ENCODE measurements around the gene SIX2. TPM values are rescaled to one million over a fixed set of nuclear protein-coding genes. Genes with fewer than 3 reads are reported as not detected.
A peak's percentile ranks its signal among the peaks of the same experiment; 100 is the strongest.

The SIX2 gene
- total RNA-seq, 1 donor from 2014 or later = 45.9 TPM

DNA sequence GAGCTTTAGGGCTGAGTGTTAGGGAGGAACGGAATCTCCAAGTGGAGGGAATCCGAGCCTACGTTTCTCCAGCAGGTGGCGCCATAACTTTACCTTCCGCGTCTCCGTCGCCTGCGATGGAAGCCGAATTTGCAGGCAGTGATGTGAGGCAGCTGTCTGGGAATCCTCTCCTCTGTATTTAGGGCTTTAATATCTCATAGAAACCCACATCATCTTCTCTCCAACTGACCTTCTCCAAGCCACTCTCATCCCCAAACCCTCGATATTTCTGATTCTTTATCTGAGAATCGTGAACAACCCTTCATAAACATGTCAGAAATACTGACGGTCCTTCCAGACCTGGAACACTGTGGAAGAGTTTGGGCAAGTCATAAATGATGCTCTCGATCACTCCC, 27.5 kb downstream of the SIX2 start:
- Mint-ChIP-seq H3K9me3 (ENCODE audit: unreplicated experiment) (peaks cover 3% of the 10 kb centered on the region), H3K27me3 (ENCODE audit: unreplicated experiment) (peaks cover 9% of the 10 kb centered on the region), H3K4me3 (ENCODE audit: unreplicated experiment) (no peak overlapping the region), H3K27ac (ENCODE audit: unreplicated experiment) (no peak overlapping the region), H3K36me3 (ENCODE audit: unreplicated experiment) (no peaks in the 10 kb centered on the region), H3K4me1 (ENCODE audit: unreplicated experiment) (peaks cover 4% of the 10 kb centered on the region)
- TF ChIP-seq, protein P1, sequence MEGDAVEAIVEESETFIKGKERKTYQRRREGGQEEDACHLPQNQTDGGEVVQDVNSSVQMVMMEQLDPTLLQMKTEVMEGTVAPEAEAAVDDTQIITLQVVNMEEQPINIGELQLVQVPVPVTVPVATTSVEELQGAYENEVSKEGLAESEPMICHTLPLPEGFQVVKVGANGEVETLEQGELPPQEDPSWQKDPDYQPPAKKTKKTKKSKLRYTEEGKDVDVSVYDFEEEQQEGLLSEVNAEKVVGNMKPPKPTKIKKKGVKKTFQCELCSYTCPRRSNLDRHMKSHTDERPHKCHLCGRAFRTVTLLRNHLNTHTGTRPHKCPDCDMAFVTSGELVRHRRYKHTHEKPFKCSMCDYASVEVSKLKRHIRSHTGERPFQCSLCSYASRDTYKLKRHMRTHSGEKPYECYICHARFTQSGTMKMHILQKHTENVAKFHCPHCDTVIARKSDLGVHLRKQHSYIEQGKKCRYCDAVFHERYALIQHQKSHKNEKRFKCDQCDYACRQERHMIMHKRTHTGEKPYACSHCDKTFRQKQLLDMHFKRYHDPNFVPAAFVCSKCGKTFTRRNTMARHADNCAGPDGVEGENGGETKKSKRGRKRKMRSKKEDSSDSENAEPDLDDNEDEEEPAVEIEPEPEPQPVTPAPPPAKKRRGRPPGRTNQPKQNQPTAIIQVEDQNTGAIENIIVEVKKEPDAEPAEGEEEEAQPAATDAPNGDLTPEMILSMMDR (IDR thresholded peaks at IDR 0.05) = peak; percentile 93
- DNase-seq (ENCODE audit: extremely low spot score, unreplicated experiment) = peak; percentile 92

DNA sequence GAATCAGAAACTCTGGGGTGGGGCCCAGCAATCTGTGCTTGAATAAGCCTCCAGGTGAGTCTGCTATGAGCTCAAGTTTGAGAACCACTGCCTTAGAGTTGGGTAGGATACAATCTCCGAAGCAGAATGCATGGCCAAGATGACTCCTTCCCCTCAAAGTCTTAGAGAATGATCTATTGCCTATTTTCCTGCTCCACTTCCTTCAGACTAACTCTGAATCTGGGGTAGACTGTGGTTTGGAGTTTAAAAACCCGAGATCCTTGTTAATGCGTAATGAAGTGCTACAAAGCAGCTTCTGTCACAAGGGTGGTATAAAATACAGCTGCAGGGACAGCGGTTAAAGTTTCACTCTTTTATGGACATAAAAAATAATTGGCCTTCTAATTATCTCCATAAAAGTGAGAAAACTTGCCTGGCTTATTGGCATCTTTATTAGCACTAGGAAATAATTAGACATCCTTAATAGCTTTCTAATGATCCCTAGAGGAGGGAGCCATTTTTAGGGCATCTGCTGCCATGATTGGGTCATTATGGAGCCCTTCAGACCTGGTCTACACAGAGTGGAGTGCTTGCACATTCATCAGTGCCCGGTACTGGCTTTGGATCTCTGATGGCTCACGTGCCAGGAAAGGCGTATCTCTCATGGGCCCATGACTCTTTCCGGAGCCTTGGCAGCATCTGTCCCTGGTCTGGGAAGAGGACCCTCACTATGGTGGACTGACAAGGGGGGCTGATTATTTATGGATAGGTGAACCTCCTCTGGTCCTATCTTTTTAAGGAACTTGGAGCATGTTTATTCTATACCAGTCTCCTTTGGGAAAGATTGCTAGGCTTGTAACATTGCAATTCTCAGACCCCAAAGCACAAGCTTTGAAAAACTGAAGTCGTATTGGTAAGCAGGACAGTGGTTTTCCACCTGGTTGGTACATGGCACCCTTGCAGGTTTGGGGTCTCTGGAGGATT, 28.2 kb downstream of the SIX2 start:
- Mint-ChIP-seq H3K36me3 (ENCODE audit: unreplicated experiment) (no peaks in the 10 kb centered on the region), H3K27ac (ENCODE audit: unreplicated experiment) (no peak overlapping the region), H3K27me3 (ENCODE audit: unreplicated experiment) (peaks cover 9% of the 10 kb centered on the region), H3K4me3 (ENCODE audit: unreplicated experiment) (no peak overlapping the region), H3K4me1 (ENCODE audit: unreplicated experiment) (peaks cover 4% of the 10 kb centered on the region), H3K9me3 (ENCODE audit: unreplicated experiment) (no peaks in the 10 kb centered on the region)
- TF ChIP-seq, protein P1 (IDR thresholded peaks at IDR 0.05) = no peak
- no peak for DNase-seq (ENCODE audit: extremely low spot score, unreplicated experiment)

DNA sequence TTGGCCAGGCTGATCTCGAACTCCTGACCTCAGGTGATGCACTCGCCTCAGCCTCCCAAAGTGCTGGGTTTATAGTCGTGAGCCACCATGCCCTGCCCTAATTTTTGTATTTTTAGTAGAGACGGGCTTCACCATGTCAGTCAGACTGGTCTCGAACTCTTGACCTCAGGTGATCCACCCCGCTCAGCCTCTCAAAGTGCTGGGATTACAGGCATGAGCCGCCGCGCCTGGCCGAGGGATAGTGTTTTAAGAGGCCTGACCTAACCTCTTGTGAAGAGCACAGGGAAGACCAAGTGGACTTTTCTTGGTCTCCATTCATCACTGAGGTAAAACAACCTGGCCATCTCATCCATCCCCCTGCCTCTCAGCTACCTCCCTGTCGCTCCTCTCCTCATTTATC, 29.7 kb downstream of the SIX2 start:
- Mint-ChIP-seq H3K27me3 (ENCODE audit: unreplicated experiment) (peaks cover 9% of the 10 kb centered on the region), H3K36me3 (ENCODE audit: unreplicated experiment) (no peaks in the 10 kb centered on the region), H3K27ac (ENCODE audit: unreplicated experiment) (no peak overlapping the region), H3K4me1 (ENCODE audit: unreplicated experiment) (peaks cover 4% of the 10 kb centered on the region), H3K9me3 (ENCODE audit: unreplicated experiment) (no peaks in the 10 kb centered on the region), H3K4me3 (ENCODE audit: unreplicated experiment) (no peak overlapping the region)
- TF ChIP-seq, protein P1 (IDR thresholded peaks at IDR 0.05) = no peak
- no peak for DNase-seq (ENCODE audit: extremely low spot score, unreplicated experiment)

DNA sequence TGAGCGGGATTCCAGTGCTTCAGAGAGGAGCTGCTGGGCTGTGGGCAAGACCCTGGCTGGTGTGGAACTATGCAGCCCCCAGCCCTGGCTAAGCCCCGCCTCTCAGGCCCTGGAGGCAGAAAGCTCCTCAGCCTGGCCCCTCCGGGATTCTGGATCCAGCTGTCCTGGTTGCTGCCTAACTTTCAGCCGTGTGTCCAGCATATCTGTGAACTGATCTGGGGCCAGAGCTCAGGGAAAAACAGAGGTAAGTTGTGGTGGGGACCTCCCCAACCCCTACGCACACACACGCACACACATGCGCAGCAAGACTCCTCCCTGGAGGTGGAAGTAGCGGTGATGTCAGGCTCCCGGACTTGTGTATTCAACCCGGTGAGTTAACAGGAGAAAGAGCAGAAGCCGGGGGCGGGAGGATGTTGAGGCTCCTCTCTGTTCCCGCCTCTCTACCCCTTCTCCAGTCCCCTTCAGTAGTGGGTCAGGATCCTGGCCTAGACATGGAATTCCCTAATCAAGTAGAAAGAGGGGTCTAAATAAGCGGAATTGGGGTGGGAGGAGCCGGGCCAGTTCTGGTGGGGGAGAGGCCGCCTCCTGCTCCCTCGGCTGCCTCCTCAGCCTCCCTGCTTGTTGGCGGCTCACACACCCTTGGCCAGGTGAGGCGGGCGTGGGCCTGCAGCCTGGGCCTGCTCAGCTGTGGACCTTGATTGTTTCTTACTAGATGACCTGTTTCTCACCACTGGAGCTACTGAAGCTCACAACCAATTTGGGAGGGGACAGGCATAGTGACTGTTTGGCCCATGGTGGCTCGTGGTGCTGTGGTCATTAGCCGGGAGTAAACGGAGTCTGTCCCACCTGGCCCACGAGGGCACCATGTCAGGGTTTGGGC, 33.4 kb downstream of the SIX2 start:
- no peak overlapping the region for H3K4me3 Mint-ChIP-seq (ENCODE audit: unreplicated experiment)
- no peaks in the 10 kb centered on the region for H3K36me3 Mint-ChIP-seq (ENCODE audit: unreplicated experiment)
- TF ChIP-seq, protein P1 (IDR thresholded peaks at IDR 0.05) = no peak
- H3K27me3 Mint-ChIP-seq (ENCODE audit: unreplicated experiment) = peaks cover 11% of the 10 kb centered on the region
- H3K4me1 Mint-ChIP-seq (ENCODE audit: unreplicated experiment) = peaks cover 9% of the 10 kb centered on the region
- H3K9me3 Mint-ChIP-seq (ENCODE audit: unreplicated experiment) = no peaks in the 10 kb centered on the region
- DNase-seq (ENCODE audit: extremely low spot score, unreplicated experiment) = no peak
- H3K27ac Mint-ChIP-seq (ENCODE audit: unreplicated experiment) = no peak overlapping the region
